ENCODE measurements around the gene MSX1. TPM values are rescaled to one million over a fixed set of nuclear protein-coding genes. Genes with fewer than 3 reads are reported as not detected.

Gene MSX1
- total and polyA plus RNA-seq, 9 donors = 2.2 to 4.5 (median 4.0) TPM

DNA sequence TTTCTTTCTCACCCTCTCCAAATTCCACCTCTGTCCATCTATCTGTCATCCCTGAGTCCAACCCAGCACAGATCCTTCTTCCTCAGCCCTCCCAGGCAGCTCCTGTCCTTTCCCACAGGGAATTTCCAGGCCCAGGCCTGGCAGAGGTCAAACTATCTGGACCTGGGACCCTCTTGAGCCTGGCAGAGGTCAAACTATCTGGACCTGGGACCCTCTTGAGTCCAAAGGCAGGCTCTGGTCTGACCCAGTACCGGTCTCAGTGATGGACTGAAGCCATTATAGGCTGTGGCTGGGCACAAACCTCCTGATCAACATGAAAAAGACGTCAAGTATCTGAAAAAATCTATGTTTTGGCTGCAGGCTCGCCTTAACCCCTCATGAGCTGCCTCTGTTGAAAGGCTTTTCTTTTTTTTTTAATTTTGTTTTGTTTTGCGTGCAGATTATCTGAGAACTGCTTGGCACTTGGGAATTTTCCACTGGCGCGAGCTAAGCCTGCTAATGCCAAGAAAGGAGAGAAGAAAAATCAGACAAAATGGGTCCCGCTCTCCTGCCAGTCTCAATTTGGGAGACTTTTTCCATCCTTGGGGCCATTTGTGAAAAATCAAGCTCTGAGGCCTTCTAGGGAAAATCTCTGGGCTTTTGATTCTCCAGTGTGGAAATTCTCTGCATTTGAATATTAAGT, 31.2 kb downstream of the MSX1 start:
- Histone ChIP-seq H3K9me3 (no peaks in the 10 kb centered on the region), H3K36me3 (no peaks in the 10 kb centered on the region), H3K27ac (no peak overlapping the region), H3K27me3 (no peaks in the 10 kb centered on the region), H3K4me3 (no peak overlapping the region), H3K4me1 (ENCODE audit: insufficient read depth) (no peaks in the 10 kb centered on the region)
- WGBS, 3 donors = 51 to 69% (median 54%) methylated on average over 7 of the region's 7 CpGs
- DNase-seq = no peak
- intact Hi-C loops (cut with DNase I) = no loop called here
- TF ChIP-seq POLR2A (IDR thresholded peaks at IDR 0.05) = no peak
- TF ChIP-seq, protein P1, sequence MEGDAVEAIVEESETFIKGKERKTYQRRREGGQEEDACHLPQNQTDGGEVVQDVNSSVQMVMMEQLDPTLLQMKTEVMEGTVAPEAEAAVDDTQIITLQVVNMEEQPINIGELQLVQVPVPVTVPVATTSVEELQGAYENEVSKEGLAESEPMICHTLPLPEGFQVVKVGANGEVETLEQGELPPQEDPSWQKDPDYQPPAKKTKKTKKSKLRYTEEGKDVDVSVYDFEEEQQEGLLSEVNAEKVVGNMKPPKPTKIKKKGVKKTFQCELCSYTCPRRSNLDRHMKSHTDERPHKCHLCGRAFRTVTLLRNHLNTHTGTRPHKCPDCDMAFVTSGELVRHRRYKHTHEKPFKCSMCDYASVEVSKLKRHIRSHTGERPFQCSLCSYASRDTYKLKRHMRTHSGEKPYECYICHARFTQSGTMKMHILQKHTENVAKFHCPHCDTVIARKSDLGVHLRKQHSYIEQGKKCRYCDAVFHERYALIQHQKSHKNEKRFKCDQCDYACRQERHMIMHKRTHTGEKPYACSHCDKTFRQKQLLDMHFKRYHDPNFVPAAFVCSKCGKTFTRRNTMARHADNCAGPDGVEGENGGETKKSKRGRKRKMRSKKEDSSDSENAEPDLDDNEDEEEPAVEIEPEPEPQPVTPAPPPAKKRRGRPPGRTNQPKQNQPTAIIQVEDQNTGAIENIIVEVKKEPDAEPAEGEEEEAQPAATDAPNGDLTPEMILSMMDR (IDR thresholded peaks at IDR 0.05) = no peak
- TF ChIP-seq EP300 (IDR thresholded peaks at IDR 0.05) = no peak

DNA sequence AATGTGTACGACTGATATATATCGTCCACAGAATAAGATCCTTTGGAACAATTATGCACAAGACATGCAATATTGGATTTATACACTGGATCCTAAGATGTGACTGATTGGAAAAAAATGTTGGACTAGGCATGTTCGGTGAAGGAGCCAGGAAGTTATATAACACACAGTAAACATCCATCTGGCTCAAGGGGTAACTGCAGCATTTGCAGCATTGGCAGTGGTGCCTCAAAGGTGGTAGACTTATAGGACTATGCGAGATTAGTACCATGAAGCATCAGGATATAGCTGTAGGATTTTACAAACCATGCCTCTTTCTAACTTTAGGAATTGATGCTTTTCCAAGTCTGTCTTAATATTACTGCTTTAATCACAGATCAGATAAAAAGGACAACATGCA, 34.3 kb downstream of the MSX1 start:
- H3K4me1 ChIP-seq (ENCODE audit: insufficient read depth) = no peaks in the 10 kb centered on the region
- TF ChIP-seq EP300 (IDR thresholded peaks at IDR 0.05) (no peak), POLR2A (IDR thresholded peaks at IDR 0.05) (no peak)
- TF ChIP-seq, protein P1 (IDR thresholded peaks at IDR 0.05) = no peak
- no peaks in the 10 kb centered on the region for H3K36me3 ChIP-seq
- no peaks in the 10 kb centered on the region for H3K9me3 ChIP-seq
- no peak overlapping the region for H3K4me3 ChIP-seq
- no peaks in the 10 kb centered on the region for H3K27me3 ChIP-seq
- 83 to 86% (median 84%) methylated on average over 4 of the region's 4 CpGs for WGBS, 3 donors
- intact Hi-C loops (cut with DNase I) = no loop called here
- DNase-seq = no peak
- H3K27ac ChIP-seq = no peak overlapping the region

DNA sequence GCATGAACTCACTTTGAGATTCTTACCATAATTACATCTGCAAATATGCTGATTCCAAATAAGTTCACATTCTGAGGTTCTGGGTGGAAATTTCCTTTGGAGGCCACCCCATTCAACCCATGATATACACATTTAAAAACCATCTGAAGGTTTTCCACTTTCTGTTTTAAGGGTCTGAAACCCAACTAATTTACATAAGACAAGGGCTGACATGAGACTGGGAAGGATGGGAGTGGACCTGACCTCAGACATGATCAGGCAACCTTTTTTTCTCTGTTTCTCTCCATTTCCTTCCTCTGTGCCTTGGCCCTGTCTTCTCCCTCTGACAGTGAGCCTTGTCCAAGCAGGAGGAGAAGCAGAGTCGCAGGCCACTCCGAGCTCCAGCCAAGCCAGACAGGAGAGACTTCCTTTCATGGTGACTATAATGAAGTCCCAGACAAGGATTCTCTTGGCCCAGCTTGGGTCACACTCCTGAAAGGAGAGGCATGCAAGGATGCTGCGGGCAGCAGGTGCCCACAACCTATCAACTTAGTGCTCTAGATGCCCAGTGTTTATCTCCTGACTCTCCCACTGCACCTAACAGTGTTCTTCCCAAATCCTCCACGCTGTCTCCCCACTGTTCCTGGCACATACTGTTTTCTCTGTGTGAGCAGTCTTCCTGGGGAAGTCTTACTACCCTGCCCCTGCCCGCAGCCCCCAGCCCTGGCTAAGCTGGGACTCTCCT, 39.9 kb downstream of the MSX1 start:
- intact Hi-C loops (cut with DNase I) = no loop called here
- DNase-seq = no peak
- no peak overlapping the region for H3K4me3 ChIP-seq
- H3K4me1 ChIP-seq (ENCODE audit: insufficient read depth) = no peaks in the 10 kb centered on the region
- whole genome bisulfite sequencing, 3 donors = 81 to 89% (median 83%) methylated on average over 5 of the region's 5 CpGs
- no peak overlapping the region for H3K27ac ChIP-seq
- H3K9me3 ChIP-seq = no peaks in the 10 kb centered on the region
- H3K36me3 ChIP-seq = no peaks in the 10 kb centered on the region
- TF ChIP-seq POLR2A (IDR thresholded peaks at IDR 0.05) (no peak), EP300 (IDR thresholded peaks at IDR 0.05) (no peak)
- TF ChIP-seq, protein P1 (IDR thresholded peaks at IDR 0.05) = no peak
- no peaks in the 10 kb centered on the region for H3K27me3 ChIP-seq

DNA sequence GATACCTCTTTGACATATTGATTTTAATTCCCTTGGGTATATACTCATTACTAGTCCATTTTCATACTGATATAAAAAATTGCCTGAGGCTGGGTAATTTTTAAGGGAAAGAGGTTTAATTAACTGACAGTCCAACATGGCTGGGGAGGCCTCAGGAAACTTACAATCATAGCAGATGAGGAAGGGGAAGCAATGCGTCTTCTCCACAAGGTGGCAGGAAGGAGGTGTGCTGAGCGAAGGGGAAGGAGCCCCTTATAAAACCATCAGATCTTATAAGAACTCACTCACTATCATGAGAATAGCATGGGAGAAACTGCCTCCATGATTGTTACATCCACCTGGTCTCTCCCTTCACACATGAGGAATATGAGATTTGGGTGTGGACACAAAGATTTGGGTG, 42.4 kb downstream of the MSX1 start:
- H3K4me1 ChIP-seq (ENCODE audit: insufficient read depth) = no peaks in the 10 kb centered on the region
- H3K4me3 ChIP-seq = no peak overlapping the region
- H3K27me3 ChIP-seq = no peaks in the 10 kb centered on the region
- TF ChIP-seq, protein P1 (IDR thresholded peaks at IDR 0.05) = no peak
- H3K9me3 ChIP-seq = no peaks in the 10 kb centered on the region
- DNase-seq = no peak
- H3K27ac ChIP-seq = no peak overlapping the region
- WGBS, 3 donors = 53 to 59% (median 57%) methylated on average over 2 of the region's 2 CpGs
- intact Hi-C loops (cut with DNase I) = no loop called here
- H3K36me3 ChIP-seq = no peaks in the 10 kb centered on the region

All from ovary (tissue), 9 donors.